Measurements from ENCODE around the gene STEAP1B. TPM values are rescaled to one million over a fixed set of nuclear protein-coding genes. Genes with fewer than 3 reads are reported as not detected.
"Not testable (repeated sequence)": the region's sequence is repeated elsewhere in the genome, so short reads cannot be mapped to it uniquely, and the experiment has no call there.

The STEAP1B gene
- total RNA-seq, 1 donor from 2014 or later, result 0.58 TPM

GRCh38 chr7:22454446-22454845, 45.5 kb downstream of the STEAP1B start:
- H3K27me3 Mint-ChIP-seq (ENCODE audit: low read depth), result peaks cover 6% of the 10 kb centered on the region
- H3K27ac Mint-ChIP-seq, result no peak overlapping the region
- peaks cover 15% of the 10 kb centered on the region for H3K4me1 Mint-ChIP-seq
- TF ChIP-seq CTCF (IDR thresholded peaks at IDR 0.05; ENCODE audit: unreplicated experiment), result no peak
- H3K4me3 Mint-ChIP-seq, result no peak overlapping the region
- DNase-seq (ENCODE audit: low spot score in 2 of 2, unreplicated experiment in 2 of 2), result no peak
- no peaks in the 10 kb centered on the region for H3K36me3 Mint-ChIP-seq
- H3K9me3 Mint-ChIP-seq, result peaks cover 2% of the 10 kb centered on the region

- no peaks in the 10 kb centered on the region for H3K36me3 Mint-ChIP-seq
- H3K27me3 Mint-ChIP-seq (ENCODE audit: low read depth), result peaks cover 6% of the 10 kb centered on the region
- peaks cover 15% of the 10 kb centered on the region for H3K4me1 Mint-ChIP-seq
These were observed 46.9 kb downstream of the STEAP1B start for GRCh38 chr7:22452960-22453558.

GRCh38 chr7:22452142-22452959, 47.6 kb downstream of the STEAP1B start:
- H3K27me3 Mint-ChIP-seq (ENCODE audit: low read depth), result peaks cover 6% of the 10 kb centered on the region
- DNase-seq (ENCODE audit: low spot score in 2 of 2, unreplicated experiment in 2 of 2), result peak; percentile 36 to 76
- H3K4me1 Mint-ChIP-seq, result peaks cover 15% of the 10 kb centered on the region
- peak overlapping the region; percentile 50 for H3K4me3 Mint-ChIP-seq
- peak; percentile 61 for TF ChIP-seq CTCF (IDR thresholded peaks at IDR 0.05; ENCODE audit: unreplicated experiment)
- no peaks in the 10 kb centered on the region for H3K36me3 Mint-ChIP-seq
- H3K27ac Mint-ChIP-seq, result no peak overlapping the region
- peaks cover 5% of the 10 kb centered on the region for H3K9me3 Mint-ChIP-seq

More at GRCh38 chr7:22452960-22453558, 46.9 kb downstream of the STEAP1B start:
- DNase-seq (ENCODE audit: low spot score in 2 of 2, unreplicated experiment in 2 of 2), result no peak
- Mint-ChIP-seq H3K4me3 (peak overlapping the region; percentile 13), H3K27ac (no peak overlapping the region), H3K9me3 (peaks cover 5% of the 10 kb centered on the region)
- TF ChIP-seq CTCF (IDR thresholded peaks at IDR 0.05; ENCODE audit: unreplicated experiment), result no peak

GRCh38 chr7:22450013-22450412, 50.0 kb downstream of the STEAP1B start:
- peaks cover 23% of the 10 kb centered on the region for H3K4me1 Mint-ChIP-seq
- H3K27me3 Mint-ChIP-seq (ENCODE audit: low read depth); H3K36me3 Mint-ChIP-seq; H3K9me3 Mint-ChIP-seq; H3K27ac Mint-ChIP-seq; H3K4me3 Mint-ChIP-seq; DNase-seq (ENCODE audit: low spot score in 2 of 2, unreplicated experiment in 2 of 2): not testable (repeated sequence)

GRCh38 chr7:22447762-22448161, 52.2 kb downstream of the STEAP1B start:
- H3K36me3 Mint-ChIP-seq, result no peaks in the 10 kb centered on the region
- H3K27me3 Mint-ChIP-seq (ENCODE audit: low read depth), result peaks cover 2% of the 10 kb centered on the region
- TF ChIP-seq CTCF (IDR thresholded peaks at IDR 0.05; ENCODE audit: unreplicated experiment), result no peak
- peaks cover 38% of the 10 kb centered on the region for H3K4me1 Mint-ChIP-seq
- no peak overlapping the region for H3K4me3 Mint-ChIP-seq
- DNase-seq (ENCODE audit: low spot score in 2 of 2, unreplicated experiment in 2 of 2), result no peak
- H3K27ac Mint-ChIP-seq, result no peak overlapping the region
- peaks cover 5% of the 10 kb centered on the region for H3K9me3 Mint-ChIP-seq

- H3K9me3 Mint-ChIP-seq, result peaks cover 5% of the 10 kb centered on the region
These were observed 53.0 kb downstream of the STEAP1B start for GRCh38 chr7:22447008-22447407.

More at GRCh38 chr7:22447008-22447407, 53.0 kb downstream of the STEAP1B start:
- Mint-ChIP-seq H3K4me3 (no peak overlapping the region), H3K4me1 (peaks cover 38% of the 10 kb centered on the region), H3K36me3 (no peaks in the 10 kb centered on the region), H3K27me3 (ENCODE audit: low read depth) (no peaks in the 10 kb centered on the region), H3K27ac (no peak overlapping the region)
- DNase-seq (ENCODE audit: low spot score in 2 of 2, unreplicated experiment in 2 of 2), result no peak
- TF ChIP-seq CTCF (IDR thresholded peaks at IDR 0.05; ENCODE audit: unreplicated experiment), result no peak
